DOHH2 (cell line): Measurements from ENCODE around the gene FAM20A.

Source experiments
- EZH2phosphoT487 ChIP-seq: fragments of 200-600 bp; sonication (generic); IDR thresholded peaks from 2 replicates; pipeline ENCODE4 v1.6.1; 2017; ENCODE audit warnings: borderline replicate concordance, mild to moderate bottlenecking, antibody characterized with exemption, low read length, moderate library complexity, mixed read lengths
- TF ChIP-seq, protein P1 (sequence below): fragments of 200-600 bp; sonication (generic); IDR thresholded peaks from one replicate; pipeline ENCODE4 v1.5.1; 2014; ENCODE audit warnings: antibody characterized with exemption, mild to moderate bottlenecking, low read depth, low read length; ENCODE audit not compliant: poor library complexity, severe bottlenecking

DNA sequence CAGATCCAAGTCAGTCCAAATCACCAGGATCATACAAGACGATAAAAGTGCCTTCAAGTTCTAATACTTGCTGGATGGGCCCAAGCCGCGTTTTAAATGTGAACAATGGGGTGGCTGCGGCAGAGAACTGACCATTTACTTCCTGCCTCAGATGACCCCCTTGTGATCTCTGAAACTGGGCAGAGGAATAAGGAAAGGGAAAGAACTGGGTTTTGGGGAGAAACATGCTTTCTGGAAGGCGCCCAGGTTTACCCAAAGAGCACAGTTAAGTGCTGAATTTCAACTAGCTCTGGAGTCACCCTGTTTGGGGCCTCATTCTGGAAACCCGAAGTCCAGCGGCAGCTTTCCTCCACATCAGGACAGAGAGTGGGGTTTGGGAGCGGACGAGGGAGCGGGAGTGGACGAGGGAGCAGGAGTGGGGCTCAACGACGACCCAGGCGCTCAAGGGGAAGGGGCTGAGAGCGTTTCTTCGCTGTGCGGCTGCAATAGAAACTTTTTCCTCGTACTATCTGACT, 1.6 kb downstream of the FAM20A start:
- TF ChIP-seq, protein P1, sequence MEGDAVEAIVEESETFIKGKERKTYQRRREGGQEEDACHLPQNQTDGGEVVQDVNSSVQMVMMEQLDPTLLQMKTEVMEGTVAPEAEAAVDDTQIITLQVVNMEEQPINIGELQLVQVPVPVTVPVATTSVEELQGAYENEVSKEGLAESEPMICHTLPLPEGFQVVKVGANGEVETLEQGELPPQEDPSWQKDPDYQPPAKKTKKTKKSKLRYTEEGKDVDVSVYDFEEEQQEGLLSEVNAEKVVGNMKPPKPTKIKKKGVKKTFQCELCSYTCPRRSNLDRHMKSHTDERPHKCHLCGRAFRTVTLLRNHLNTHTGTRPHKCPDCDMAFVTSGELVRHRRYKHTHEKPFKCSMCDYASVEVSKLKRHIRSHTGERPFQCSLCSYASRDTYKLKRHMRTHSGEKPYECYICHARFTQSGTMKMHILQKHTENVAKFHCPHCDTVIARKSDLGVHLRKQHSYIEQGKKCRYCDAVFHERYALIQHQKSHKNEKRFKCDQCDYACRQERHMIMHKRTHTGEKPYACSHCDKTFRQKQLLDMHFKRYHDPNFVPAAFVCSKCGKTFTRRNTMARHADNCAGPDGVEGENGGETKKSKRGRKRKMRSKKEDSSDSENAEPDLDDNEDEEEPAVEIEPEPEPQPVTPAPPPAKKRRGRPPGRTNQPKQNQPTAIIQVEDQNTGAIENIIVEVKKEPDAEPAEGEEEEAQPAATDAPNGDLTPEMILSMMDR, result no peak
- no peak for TF ChIP-seq EZH2phosphoT487
